C4-2B (cell line): ENCODE data around the gene TJP1.

Experiments used
- ZFX ChIP-seq: fragments of 450-650 bp; IDR thresholded peaks from 2 replicates; pipeline ENCODE4 v1.6.1; 2017
- TF ChIP-seq, protein P1 (sequence below): fragments of 450-650 bp; conservative IDR thresholded peaks from 2 replicates; pipeline ENCODE4 v1.5.1; 2017; ENCODE audit warnings: mild to moderate bottlenecking

GRCh38 chr15:29756358-29757267, 65.7 kb downstream of the TJP1 start:
- TF ChIP-seq, protein P1, sequence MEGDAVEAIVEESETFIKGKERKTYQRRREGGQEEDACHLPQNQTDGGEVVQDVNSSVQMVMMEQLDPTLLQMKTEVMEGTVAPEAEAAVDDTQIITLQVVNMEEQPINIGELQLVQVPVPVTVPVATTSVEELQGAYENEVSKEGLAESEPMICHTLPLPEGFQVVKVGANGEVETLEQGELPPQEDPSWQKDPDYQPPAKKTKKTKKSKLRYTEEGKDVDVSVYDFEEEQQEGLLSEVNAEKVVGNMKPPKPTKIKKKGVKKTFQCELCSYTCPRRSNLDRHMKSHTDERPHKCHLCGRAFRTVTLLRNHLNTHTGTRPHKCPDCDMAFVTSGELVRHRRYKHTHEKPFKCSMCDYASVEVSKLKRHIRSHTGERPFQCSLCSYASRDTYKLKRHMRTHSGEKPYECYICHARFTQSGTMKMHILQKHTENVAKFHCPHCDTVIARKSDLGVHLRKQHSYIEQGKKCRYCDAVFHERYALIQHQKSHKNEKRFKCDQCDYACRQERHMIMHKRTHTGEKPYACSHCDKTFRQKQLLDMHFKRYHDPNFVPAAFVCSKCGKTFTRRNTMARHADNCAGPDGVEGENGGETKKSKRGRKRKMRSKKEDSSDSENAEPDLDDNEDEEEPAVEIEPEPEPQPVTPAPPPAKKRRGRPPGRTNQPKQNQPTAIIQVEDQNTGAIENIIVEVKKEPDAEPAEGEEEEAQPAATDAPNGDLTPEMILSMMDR, result no peak
- TF ChIP-seq ZFX, result no peak
